Measurements from ENCODE around the gene REPIN1.
A peak's percentile ranks its signal among the peaks of the same experiment; 100 is the strongest.

The REPIN1 gene

DNA sequence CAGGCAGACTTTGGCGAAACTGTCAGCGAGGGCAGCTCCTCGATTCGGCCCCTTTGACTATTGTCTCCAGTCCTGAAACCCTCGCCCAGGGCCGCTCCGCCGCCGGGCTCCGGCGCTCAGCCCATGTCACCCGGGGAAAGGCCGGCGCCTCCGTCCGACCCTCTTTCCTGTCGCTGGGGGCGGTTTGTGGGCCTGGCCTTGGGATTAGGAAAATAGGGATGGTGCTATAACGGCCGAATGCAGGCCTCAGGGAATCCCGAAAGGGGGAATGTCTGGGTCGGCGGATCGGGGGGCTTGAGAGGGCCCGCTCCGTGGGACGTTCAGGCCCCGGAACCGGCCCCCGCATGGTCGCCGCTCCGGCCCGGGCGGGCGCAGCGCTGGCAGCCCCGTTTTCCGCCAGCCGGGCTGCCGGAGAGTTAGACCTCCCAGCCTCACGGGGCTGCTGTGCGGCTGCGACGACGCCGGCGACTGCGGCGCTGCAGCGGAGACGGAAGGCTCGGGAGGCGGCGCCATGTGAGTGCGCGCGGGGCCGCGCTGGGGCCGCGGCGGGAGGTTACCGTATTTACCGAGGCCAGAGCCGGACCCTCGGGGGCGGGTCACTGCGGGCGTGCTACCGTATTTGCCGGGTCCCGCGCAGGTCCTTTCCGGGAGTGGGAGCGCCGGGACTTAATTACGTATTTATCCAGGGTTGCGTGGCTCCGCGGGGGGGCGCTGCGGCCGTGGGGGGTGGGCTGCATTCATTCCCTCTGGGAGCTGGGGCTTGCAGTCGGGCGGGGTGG is 36.4 kb downstream of the REPIN1 start:
- Histone ChIP-seq H3K4me1 (ENCODE audit: control insufficient read depth in 1 of 2, insufficient read depth in 2 of 2, low read length in 2 of 2) (peaks cover 11 to 22% of the 10 kb centered on the region in 2 donors), H3K27me3 (ENCODE audit: low read depth, low read length) (no peaks in the 10 kb centered on the region), H3K36me3 (ENCODE audit: control insufficient read depth in 1 of 2, insufficient read depth in 2 of 2, low read length in 2 of 2) (peaks cover 0 to 4% of the 10 kb centered on the region in 2 donors), H3K9me3 (ENCODE audit: control insufficient read depth in 1 of 2, low read length in 2 of 2) (no peaks in the 10 kb centered on the region), H3K27ac (ENCODE audit: low read length) (peak overlapping the region; percentile 88), H3K4me3 (ENCODE audit: low read depth in 1 of 2, low read length in 2 of 2) (peak overlapping the region; percentile 69 to 71)

DNA sequence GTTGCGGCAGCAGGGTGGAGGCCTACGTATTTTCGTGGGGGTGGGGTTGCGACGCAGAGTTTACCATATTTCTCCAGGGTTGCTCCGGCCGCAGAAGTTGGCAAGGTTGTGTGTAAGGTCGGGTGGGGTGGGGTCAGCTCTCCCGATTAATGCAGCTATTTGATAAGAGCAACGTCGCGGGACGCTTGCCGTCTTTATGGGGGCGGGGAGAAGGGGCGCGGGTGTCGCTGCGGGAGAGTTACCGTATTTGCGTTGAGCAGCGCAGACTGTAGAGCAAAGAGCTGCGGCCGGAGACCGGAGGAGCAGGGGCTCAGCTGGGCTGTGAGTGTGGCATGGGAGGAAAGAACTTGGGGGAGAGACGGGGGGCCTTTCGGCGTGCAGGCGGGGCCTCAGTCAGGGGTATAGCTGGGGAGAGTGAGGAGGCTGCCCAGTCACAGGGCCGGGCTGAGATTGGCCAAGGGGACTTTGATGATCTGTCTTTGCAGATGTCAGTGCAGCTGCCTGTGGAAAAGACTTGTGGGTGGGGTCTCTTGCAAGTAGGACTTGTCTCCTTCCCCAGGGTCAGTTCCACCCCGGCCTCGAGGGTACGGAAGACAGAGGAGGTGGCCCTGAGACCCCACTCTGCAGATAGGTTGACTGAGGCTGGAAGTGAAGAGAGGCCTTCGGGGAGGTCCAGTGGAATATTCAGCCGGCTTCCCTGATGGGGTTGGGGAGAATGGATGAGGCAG is 37.1 kb downstream of the REPIN1 start:
- peaks cover 11 to 22% of the 10 kb centered on the region in 2 donors for H3K4me1 ChIP-seq (ENCODE audit: control insufficient read depth in 1 of 2, insufficient read depth in 2 of 2, low read length in 2 of 2)
- H3K9me3 ChIP-seq (ENCODE audit: control insufficient read depth in 1 of 2, low read length in 2 of 2) = no peaks in the 10 kb centered on the region
- peak overlapping the region; percentile 88 for H3K27ac ChIP-seq (ENCODE audit: low read length)
- peaks cover 6 to 12% of the 10 kb centered on the region in 2 donors for H3K36me3 ChIP-seq (ENCODE audit: control insufficient read depth in 1 of 2, insufficient read depth in 2 of 2, low read length in 2 of 2)
- H3K27me3 ChIP-seq (ENCODE audit: low read depth, low read length) = no peaks in the 10 kb centered on the region
- H3K4me3 ChIP-seq (ENCODE audit: low read depth in 1 of 2, low read length in 2 of 2) = peak overlapping the region; percentile 69 to 71

DNA sequence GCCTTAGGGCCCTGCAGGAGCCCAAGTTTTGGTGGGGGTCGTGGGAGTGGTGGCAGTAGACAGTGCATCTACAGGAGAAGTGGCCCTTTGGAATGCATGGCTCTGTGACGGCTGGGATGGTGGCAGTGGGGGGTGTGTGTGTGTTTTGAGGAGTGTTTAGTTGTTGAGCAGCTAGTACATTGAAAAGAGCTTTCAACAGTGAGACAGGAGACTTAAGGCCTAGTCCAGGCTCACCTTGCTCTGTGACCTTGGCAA is 37.6 kb downstream of the REPIN1 start:
- H3K27me3 ChIP-seq (ENCODE audit: low read depth, low read length) = no peaks in the 10 kb centered on the region
- H3K9me3 ChIP-seq (ENCODE audit: control insufficient read depth in 1 of 2, low read length in 2 of 2) = no peaks in the 10 kb centered on the region
- peaks cover 11 to 22% of the 10 kb centered on the region in 2 donors for H3K4me1 ChIP-seq (ENCODE audit: control insufficient read depth in 1 of 2, insufficient read depth in 2 of 2, low read length in 2 of 2)
- H3K36me3 ChIP-seq (ENCODE audit: control insufficient read depth in 1 of 2, insufficient read depth in 2 of 2, low read length in 2 of 2) = peaks cover 7 to 12% of the 10 kb centered on the region in 2 donors
- H3K27ac ChIP-seq (ENCODE audit: low read length) = peak overlapping the region; percentile 88
- peak overlapping the region; percentile 69 to 71 for H3K4me3 ChIP-seq (ENCODE audit: low read depth in 1 of 2, low read length in 2 of 2)

DNA sequence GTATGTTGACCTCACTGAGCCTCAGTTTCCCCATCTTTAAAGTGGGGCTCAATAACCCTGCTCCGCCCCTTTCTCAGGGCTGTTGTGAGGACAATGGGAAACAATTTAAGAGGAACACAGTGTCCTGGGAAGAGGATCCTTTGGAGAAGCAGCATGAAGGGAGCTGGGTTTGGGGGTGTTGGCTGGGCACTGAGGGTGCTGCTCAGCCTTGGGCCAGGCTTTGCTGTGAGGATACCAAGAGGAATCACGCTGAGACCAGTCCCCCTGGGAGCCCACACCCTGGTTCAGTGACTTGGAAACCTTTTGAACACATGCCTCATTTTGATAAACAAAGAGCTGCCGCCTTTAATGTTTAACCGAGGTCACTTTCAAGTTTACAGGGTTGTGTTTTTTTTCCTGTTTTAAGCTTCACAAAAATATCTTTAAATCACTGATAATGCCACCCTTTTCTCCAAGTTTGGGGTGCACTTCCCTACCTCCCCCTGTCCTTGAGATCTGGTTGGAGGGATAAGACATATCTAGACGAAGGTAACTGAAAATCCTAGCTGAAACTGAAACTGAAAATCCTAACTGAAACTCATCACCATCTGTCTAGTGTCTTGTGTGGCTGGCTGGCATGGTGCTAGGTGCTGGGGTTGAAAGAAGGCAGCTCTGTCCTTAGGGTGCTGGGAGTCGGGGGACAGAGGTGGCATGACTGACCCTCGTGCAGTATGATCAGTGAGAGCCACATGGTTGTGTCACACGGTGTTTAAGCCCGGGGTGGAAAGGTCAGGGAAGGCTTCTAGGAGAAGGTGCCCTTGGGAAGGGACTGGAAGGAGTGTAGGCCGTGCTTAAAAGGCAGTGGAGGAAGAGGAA is 38.2 kb downstream of the REPIN1 start:
- Histone ChIP-seq H3K9me3 (ENCODE audit: control insufficient read depth in 1 of 2, low read length in 2 of 2) (no peaks in the 10 kb centered on the region), H3K27me3 (ENCODE audit: low read depth, low read length) (no peaks in the 10 kb centered on the region), H3K4me3 (ENCODE audit: low read depth in 1 of 2, low read length in 2 of 2) (peak overlapping the region; percentile 69 to 71), H3K4me1 (ENCODE audit: control insufficient read depth in 1 of 2, insufficient read depth in 2 of 2, low read length in 2 of 2) (peaks cover 11 to 22% of the 10 kb centered on the region in 2 donors), H3K36me3 (ENCODE audit: control insufficient read depth in 1 of 2, insufficient read depth in 2 of 2, low read length in 2 of 2) (peaks cover 7 to 12% of the 10 kb centered on the region in 2 donors), H3K27ac (ENCODE audit: low read length) (peak overlapping the region; percentile 88)

DNA sequence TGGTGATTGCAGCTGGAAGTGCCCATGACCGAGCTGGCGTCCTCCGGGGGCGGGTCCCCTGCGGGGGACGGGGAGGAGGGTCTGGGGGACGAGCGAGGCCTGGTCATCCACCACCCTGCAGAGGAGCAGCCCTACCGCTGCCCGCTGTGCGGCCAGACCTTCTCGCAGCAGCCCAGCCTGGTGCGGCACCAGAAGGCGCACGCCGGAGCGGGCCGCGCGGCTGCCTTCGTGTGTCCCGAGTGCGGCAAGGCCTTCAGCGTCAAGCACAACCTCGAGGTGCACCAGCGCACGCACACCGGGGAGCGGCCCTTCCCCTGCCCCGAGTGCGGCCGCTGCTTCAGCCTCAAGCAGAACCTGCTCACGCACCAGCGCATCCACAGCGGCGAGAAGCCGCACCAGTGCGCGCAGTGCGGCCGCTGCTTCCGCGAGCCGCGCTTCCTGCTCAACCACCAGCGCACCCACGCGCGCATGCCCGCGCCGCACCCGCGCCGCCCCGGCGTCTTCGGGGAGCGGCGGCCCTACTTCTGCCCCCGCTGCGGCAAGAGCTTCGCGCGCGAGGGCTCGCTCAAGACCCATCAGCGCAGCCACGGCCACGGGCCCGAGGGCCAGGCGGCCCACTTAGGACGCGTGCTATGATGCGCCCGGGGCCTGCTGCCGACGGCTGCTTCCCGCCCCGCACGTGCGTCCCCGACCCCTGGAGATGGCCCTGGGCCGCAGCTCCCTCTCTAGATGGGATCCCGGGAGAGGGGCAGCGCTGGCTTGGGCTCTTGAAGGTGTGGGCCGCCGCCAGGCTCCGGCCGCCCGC is 39.2 kb downstream of the REPIN1 start:
- H3K27me3 ChIP-seq (ENCODE audit: low read depth, low read length) = no peaks in the 10 kb centered on the region
- no peaks in the 10 kb centered on the region for H3K9me3 ChIP-seq (ENCODE audit: control insufficient read depth in 1 of 2, low read length in 2 of 2)
- H3K36me3 ChIP-seq (ENCODE audit: control insufficient read depth in 1 of 2, insufficient read depth in 2 of 2, low read length in 2 of 2) = peaks cover 7 to 12% of the 10 kb centered on the region in 2 donors
- H3K4me3 ChIP-seq (ENCODE audit: low read depth in 1 of 2, low read length in 2 of 2) = no peak overlapping the region
- H3K27ac ChIP-seq (ENCODE audit: low read length) = no peak overlapping the region
- H3K4me1 ChIP-seq (ENCODE audit: control insufficient read depth in 1 of 2, insufficient read depth in 2 of 2, low read length in 2 of 2) = peaks cover 11 to 22% of the 10 kb centered on the region in 2 donors

DNA sequence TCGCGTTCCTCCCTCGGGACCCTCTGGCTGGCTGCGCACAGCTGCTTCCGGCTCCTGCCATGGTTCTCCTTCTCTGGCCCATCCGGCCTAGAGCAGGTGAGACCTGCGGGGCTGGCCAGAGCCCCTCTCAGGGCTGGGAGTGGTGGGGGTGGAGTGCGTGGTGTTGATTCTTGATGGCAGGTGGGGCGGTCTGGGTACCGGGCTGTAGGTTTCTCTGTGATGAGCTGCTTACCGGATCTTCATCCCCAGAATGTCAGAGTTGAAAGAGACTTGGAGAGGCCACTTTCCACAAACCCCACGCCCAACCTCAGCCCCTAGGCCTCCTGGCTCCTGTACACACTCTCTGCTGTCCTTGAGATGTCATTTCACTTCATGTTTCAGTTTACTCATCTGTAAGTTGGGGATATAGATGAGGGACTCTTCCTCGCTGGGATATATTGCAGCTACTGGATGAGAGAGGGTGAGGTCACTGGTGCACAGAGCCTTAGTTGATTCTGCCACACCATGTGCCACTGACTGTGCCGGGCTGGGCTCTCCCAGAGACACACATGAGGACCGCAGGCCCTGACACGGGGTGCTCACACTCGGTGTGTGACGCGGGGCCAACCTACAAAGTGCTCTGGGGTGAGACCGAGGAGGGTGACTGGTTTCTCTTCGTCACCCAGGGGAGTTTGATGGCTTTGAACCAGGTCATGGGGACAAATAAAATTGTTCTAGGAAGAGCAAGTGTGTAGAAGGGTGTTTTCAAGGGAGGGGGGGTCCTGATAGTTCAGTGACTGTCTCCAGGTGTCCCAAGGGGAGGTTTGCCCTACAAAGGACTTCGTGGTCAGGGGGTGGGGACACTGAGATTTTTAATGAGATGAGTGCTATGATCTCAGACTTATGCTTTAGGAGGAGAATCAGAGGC is 40.0 kb downstream of the REPIN1 start:
- H3K9me3 ChIP-seq (ENCODE audit: control insufficient read depth in 1 of 2, low read length in 2 of 2) = no peaks in the 10 kb centered on the region
- H3K36me3 ChIP-seq (ENCODE audit: control insufficient read depth in 1 of 2, insufficient read depth in 2 of 2, low read length in 2 of 2) = peaks cover 7 to 12% of the 10 kb centered on the region in 2 donors
- H3K27ac ChIP-seq (ENCODE audit: low read length) = no peak overlapping the region
- H3K27me3 ChIP-seq (ENCODE audit: low read depth, low read length) = no peaks in the 10 kb centered on the region
- peaks cover 9 to 16% of the 10 kb centered on the region in 2 donors for H3K4me1 ChIP-seq (ENCODE audit: control insufficient read depth in 1 of 2, insufficient read depth in 2 of 2, low read length in 2 of 2)
- no peak overlapping the region for H3K4me3 ChIP-seq (ENCODE audit: low read depth in 1 of 2, low read length in 2 of 2)

DNA sequence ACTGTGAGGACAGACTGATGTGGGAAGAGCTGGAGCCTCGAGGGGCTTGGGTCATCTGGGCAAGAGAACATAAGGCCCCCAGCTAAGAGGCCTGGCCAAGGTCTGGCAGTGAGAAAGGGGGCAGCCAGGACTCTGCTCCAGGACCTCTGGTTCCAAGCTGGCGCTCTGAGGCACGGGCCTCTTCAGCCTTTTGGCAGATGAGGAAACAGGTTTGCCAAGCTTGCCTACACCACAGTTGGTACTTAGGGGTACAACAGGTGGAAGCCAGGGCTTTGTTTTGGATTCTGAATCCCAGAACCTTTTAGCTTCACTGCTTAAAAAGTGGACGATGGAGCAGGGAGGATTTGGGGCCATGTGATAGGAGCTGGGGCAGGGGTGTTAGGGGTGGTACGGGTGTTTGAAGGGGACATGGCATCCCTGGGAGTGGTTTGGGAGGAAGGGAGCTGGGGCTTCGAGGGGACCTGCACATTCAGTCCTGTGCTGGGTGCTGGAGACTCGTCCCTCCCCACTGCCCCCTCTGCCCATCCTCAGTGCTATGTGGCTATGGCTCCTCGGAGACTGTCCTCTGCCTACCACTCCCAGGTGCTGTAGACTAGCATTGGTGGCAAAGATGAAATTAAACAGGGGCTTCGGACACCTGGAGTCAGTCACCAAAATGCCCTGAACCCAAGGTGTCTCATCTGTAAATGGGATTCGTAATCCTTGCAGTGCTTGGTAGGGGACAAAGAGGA is 40.8 kb downstream of the REPIN1 start:
- no peaks in the 10 kb centered on the region for H3K27me3 ChIP-seq (ENCODE audit: low read depth, low read length)
- no peak overlapping the region for H3K27ac ChIP-seq (ENCODE audit: low read length)
- peaks cover 7 to 12% of the 10 kb centered on the region in 2 donors for H3K36me3 ChIP-seq (ENCODE audit: control insufficient read depth in 1 of 2, insufficient read depth in 2 of 2, low read length in 2 of 2)
- no peak overlapping the region for H3K4me3 ChIP-seq (ENCODE audit: low read depth in 1 of 2, low read length in 2 of 2)
- H3K4me1 ChIP-seq (ENCODE audit: control insufficient read depth in 1 of 2, insufficient read depth in 2 of 2, low read length in 2 of 2) = peaks cover 1 to 9% of the 10 kb centered on the region in 2 donors
- H3K9me3 ChIP-seq (ENCODE audit: control insufficient read depth in 1 of 2, low read length in 2 of 2) = no peaks in the 10 kb centered on the region

DNA sequence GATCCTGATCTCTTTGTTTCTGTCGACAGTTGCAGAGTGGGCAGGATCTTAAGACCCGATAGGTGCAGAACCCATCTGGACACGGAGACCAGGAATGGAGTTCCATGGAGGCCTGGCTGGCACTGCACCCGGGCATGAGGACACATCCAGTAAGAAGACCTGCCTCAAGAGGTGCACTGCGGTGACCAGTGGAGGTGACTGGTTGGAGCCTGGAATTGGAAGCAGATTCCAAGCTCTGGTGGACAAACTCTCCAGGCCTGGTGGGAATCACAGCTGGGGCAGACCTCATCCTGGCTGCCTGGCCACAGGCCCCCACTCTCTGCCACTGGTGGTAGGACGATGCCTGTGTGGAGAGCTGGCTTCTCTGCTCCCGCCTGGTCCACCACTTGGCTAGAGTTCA is 41.5 kb downstream of the REPIN1 start:
- Histone ChIP-seq H3K27me3 (ENCODE audit: low read depth, low read length) (no peaks in the 10 kb centered on the region), H3K9me3 (ENCODE audit: control insufficient read depth in 1 of 2, low read length in 2 of 2) (no peaks in the 10 kb centered on the region), H3K4me3 (ENCODE audit: low read depth in 1 of 2, low read length in 2 of 2) (no peak overlapping the region), H3K4me1 (ENCODE audit: control insufficient read depth in 1 of 2, insufficient read depth in 2 of 2, low read length in 2 of 2) (peaks cover 0 to 9% of the 10 kb centered on the region in 2 donors), H3K36me3 (ENCODE audit: control insufficient read depth in 1 of 2, insufficient read depth in 2 of 2, low read length in 2 of 2) (peaks cover 7 to 12% of the 10 kb centered on the region in 2 donors), H3K27ac (ENCODE audit: low read length) (no peak overlapping the region)

DNA sequence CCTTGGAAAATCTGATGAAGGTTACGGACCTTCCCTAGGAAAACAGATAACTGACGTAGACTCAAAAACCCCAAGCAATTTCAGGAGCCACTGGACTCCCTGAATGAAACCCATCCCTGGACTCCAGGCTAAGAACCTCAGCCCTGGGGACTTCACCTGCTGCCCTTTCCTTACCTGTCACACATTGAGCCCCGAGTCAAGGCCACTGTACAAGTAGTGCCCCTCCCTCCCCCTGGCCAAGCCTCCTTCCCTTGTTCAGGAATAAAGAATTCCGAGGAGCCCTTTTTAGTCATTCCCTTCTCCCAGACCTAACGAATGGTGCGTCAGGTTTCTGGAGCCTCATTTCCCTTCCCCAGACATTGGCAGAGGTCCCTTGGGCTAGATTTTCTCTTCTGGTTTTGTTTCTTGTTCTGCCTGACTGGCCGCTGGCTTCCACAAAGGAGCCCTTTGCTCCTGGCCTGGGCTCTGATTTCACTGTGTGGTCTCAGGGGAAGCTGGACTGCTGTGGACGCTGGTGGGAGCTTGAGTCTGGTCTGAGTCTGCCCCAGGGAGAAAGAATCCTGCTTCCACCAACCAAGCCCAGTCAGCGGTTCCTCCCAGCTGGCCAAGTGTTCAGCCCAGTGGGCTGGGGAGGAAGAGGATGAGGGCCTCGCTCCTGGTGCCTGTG is 42.2 kb downstream of the REPIN1 start:
- H3K36me3 ChIP-seq (ENCODE audit: control insufficient read depth in 1 of 2, insufficient read depth in 2 of 2, low read length in 2 of 2) = peaks cover 7 to 12% of the 10 kb centered on the region in 2 donors
- peaks cover 0 to 9% of the 10 kb centered on the region in 2 donors for H3K4me1 ChIP-seq (ENCODE audit: control insufficient read depth in 1 of 2, insufficient read depth in 2 of 2, low read length in 2 of 2)
- no peaks in the 10 kb centered on the region for H3K27me3 ChIP-seq (ENCODE audit: low read depth, low read length)
- H3K27ac ChIP-seq (ENCODE audit: low read length) = peak overlapping the region; percentile 16
- no peaks in the 10 kb centered on the region for H3K9me3 ChIP-seq (ENCODE audit: control insufficient read depth in 1 of 2, low read length in 2 of 2)
- no peak overlapping the region for H3K4me3 ChIP-seq (ENCODE audit: low read depth in 1 of 2, low read length in 2 of 2)
